ENCODE measurements around the gene ENKUR. TPM values are rescaled to one million over a fixed set of nuclear protein-coding genes. Genes with fewer than 3 reads are reported as not detected.
A peak's percentile ranks its signal among the peaks of the same experiment; 100 is the strongest.
"Not testable (repeated sequence)": the region's sequence is repeated elsewhere in the genome, so short reads cannot be mapped to it uniquely, and the experiment has no call there.

ENKUR gene
- total RNA-seq, 6 experiments from 2014 or later, result 0.14 to 0.33 (median 0.23) TPM; not detected in 1

GRCh38 chr10:24962995-24963394 is 53.0 kb downstream of the ENKUR start:
- Mint-ChIP-seq H3K4me1 (ENCODE audit: low read depth) (peaks cover 40% of the 10 kb centered on the region), H3K9me3 (no peaks in the 10 kb centered on the region), H3K36me3 (ENCODE audit: low read depth) (no peaks in the 10 kb centered on the region), H3K27ac (no peak overlapping the region), H3K4me3 (no peak overlapping the region), H3K27me3 (ENCODE audit: insufficient read depth) (peaks cover 2% of the 10 kb centered on the region; the same call in 1 of the 2 replicates)
- TF ChIP-seq CTCF (IDR thresholded peaks at IDR 0.05), result no peak
- peak; percentile 5 for DNase-seq

DNA sequence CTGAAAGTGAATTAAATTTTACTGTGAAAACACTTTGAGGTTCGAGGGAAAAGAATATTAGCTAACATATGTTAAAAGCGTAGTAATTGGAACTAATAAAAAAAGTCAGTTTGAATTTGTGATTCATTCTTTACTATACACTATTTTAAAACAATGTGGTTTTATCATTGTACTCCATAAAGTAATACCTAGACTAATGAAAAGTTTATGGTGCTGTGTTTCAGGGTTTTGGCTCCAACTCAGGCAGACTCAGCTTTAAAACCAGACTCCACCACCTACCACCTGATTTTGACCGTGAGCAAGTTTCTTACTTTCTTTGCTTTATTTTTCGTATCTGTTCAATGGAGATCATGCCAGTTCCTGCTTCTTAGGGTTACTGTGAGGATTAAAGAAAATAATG is 54.4 kb downstream of the ENKUR start:
- no peaks in the 10 kb centered on the region for H3K9me3 Mint-ChIP-seq
- peaks cover 54% of the 10 kb centered on the region for H3K4me1 Mint-ChIP-seq (ENCODE audit: low read depth)
- H3K27me3 Mint-ChIP-seq (ENCODE audit: insufficient read depth), result peaks cover 2% of the 10 kb centered on the region; the same call in 1 of the 2 replicates
- DNase-seq, result no peak
- no peak overlapping the region for H3K4me3 Mint-ChIP-seq
- no peaks in the 10 kb centered on the region for H3K36me3 Mint-ChIP-seq (ENCODE audit: low read depth)
- TF ChIP-seq CTCF (IDR thresholded peaks at IDR 0.05), result no peak
- H3K27ac Mint-ChIP-seq, result no peak overlapping the region

GRCh38 chr10:24959382-24959730 is 56.6 kb downstream of the ENKUR start:
- no peaks in the 10 kb centered on the region for H3K9me3 Mint-ChIP-seq
- peak overlapping the region; percentile 96 for H3K27ac Mint-ChIP-seq

DNA sequence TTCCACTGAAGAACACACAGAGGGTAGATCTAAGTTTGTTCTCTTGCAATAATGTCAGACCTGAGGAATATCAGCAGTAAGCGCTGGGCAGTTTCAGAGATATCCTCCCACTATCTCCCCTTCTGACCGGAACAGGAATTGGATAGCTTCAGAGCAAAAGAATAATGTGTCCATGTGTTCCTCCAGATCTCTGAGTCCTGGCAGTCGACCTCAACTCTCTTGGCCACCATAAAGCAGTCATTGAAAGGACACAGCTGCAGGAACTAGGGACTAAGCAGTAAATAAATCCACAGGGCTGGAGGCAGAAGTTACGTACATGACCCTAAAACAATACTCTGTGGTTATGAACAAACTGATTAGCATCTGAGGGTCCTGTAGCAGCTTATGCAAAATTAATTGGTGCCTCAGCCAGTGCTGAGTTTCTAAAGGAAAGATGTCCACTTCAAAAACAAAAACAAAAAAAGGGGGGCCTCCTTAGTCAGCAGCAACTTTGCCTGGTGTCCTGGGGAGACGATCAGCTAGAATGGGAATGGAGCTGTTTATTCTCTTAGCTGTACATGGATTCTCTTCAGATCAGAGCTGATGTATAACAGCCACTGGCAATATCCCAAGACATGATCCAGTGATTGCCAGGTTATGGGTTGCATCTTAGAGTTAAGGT is 57.1 kb downstream of the ENKUR start:
- H3K9me3 Mint-ChIP-seq, result no peaks in the 10 kb centered on the region
- no peaks in the 10 kb centered on the region; the same call in 1 of the 2 replicates for H3K27me3 Mint-ChIP-seq (ENCODE audit: insufficient read depth)
- peaks cover 69% of the 10 kb centered on the region for H3K4me1 Mint-ChIP-seq (ENCODE audit: low read depth)
- peak overlapping the region; percentile 76 for H3K4me3 Mint-ChIP-seq
- TF ChIP-seq CTCF (IDR thresholded peaks at IDR 0.05), result peak; percentile 37; the same call in 1 of the 2 replicates
- peak; percentile 41 for DNase-seq
- H3K27ac Mint-ChIP-seq, result peak overlapping the region; percentile 96
- H3K36me3 Mint-ChIP-seq (ENCODE audit: low read depth), result no peaks in the 10 kb centered on the region

More at GRCh38 chr10:24959382-24959730, 56.6 kb downstream of the ENKUR start:
- no peak for TF ChIP-seq CTCF (IDR thresholded peaks at IDR 0.05)
- Mint-ChIP-seq H3K27me3 (ENCODE audit: insufficient read depth) (no peaks in the 10 kb centered on the region; the same call in none of the 2 replicates), H3K4me3 (peak overlapping the region; percentile 76), H3K4me1 (ENCODE audit: low read depth) (peaks cover 64% of the 10 kb centered on the region), H3K36me3 (ENCODE audit: low read depth) (no peaks in the 10 kb centered on the region)
- DNase-seq, result no peak

DNA sequence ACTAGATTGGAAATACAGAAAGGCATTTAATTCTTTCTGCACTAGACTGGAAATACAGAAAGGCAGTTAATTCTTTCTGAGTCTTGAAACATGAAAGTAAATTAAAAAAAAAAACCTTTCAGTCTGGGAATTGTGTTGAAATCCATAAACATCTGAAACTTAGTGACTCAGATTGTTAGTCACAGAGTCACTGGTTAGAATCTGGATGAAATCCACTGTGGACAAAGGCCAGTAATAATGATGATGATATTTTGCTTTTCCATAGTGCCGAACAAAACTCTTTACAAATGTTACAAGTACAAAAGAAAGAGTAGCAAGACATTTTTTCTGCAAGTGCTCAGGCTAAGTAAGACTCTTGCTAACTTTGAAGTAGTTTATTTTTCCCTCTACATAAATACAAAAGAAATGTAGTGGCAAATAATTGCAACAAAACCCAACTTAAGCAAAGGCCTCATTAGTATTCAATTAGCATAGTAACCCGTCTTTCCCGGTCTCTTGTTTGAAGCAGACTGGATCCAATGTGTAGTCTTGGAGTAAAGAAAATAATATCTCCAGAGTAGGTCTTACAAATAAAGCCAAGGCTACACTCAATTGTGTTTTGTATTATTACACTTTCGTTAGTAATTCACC is 57.8 kb downstream of the ENKUR start:
- Mint-ChIP-seq H3K27me3 (ENCODE audit: insufficient read depth) (no peaks in the 10 kb centered on the region; the same call in 1 of the 2 replicates), H3K9me3 (no peaks in the 10 kb centered on the region), H3K4me1 (ENCODE audit: low read depth) (peaks cover 73% of the 10 kb centered on the region), H3K4me3 (peak overlapping the region; percentile 76), H3K27ac (peak overlapping the region; percentile 96), H3K36me3 (ENCODE audit: low read depth) (no peaks in the 10 kb centered on the region)
- no peak for TF ChIP-seq CTCF (IDR thresholded peaks at IDR 0.05)
- DNase-seq, result peak; percentile 93

DNA sequence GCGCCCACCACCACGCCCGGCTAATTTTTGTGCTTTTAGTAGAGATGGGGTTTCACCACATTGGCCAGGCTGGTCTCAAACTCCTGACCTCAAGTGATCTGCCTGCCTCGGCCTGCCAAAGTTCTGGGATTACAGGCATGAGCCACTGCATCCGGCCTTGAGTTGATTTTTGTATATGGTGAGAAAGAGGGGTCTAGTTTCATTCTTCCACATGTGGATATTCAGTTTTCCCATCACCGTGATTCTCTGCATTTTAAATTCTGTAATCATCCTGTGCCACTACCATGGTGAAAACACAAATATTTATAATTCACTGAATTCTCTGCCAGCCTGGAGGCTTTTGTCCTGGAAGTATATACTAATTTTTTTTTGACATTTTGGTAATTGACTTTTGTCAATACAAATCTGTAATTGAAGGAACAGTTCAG is 58.3 kb downstream of the ENKUR start:
- H3K9me3 Mint-ChIP-seq; H3K36me3 Mint-ChIP-seq (ENCODE audit: low read depth); H3K27me3 Mint-ChIP-seq (ENCODE audit: insufficient read depth): not testable (repeated sequence)
- H3K4me1 Mint-ChIP-seq (ENCODE audit: low read depth), result peaks cover 71% of the 10 kb centered on the region
- peak overlapping the region; percentile 96 for H3K27ac Mint-ChIP-seq
- peak overlapping the region; percentile 66 for H3K4me3 Mint-ChIP-seq
- peak; percentile 65 for DNase-seq
